Measurements from ENCODE around the gene TULP4. TPM values are rescaled to one million over a fixed set of nuclear protein-coding genes. Genes with fewer than 3 reads are reported as not detected.
"Not testable (repeated sequence)": the region's sequence is repeated elsewhere in the genome, so short reads cannot be mapped to it uniquely, and the experiment has no call there.

TULP4 gene
- total RNA-seq, 4 donors from 2014 or later, result 76.7 to 118 (median 95.7) TPM

DNA sequence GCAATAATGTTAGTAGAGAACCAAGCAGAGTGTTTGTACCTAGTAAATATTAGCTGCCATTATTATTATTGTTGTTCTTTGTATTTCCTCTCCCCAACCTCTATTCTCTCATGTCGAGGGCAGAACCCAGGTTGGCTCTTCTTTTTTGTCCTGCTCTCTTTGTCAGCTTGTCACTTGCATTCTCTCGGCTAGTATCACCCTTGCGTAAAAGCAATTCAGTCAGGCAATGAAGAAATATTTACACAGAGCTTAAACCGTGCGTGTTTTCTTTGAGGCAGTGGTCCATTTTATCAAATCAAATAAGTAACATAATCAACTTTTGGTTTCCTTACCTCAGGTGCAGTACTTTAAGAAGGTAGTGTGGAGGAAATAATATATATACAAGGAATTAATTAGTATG, 83.9 kb downstream of the TULP4 start:
- ATAC-seq (ENCODE audit: low FRiP score), result no peak
- no peak for DNase-seq (ENCODE audit: low spot score)
- TF ChIP-seq, protein P1, sequence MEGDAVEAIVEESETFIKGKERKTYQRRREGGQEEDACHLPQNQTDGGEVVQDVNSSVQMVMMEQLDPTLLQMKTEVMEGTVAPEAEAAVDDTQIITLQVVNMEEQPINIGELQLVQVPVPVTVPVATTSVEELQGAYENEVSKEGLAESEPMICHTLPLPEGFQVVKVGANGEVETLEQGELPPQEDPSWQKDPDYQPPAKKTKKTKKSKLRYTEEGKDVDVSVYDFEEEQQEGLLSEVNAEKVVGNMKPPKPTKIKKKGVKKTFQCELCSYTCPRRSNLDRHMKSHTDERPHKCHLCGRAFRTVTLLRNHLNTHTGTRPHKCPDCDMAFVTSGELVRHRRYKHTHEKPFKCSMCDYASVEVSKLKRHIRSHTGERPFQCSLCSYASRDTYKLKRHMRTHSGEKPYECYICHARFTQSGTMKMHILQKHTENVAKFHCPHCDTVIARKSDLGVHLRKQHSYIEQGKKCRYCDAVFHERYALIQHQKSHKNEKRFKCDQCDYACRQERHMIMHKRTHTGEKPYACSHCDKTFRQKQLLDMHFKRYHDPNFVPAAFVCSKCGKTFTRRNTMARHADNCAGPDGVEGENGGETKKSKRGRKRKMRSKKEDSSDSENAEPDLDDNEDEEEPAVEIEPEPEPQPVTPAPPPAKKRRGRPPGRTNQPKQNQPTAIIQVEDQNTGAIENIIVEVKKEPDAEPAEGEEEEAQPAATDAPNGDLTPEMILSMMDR (IDR thresholded peaks at IDR 0.05), result no peak

- DNase-seq (ENCODE audit: low spot score) (no peak), ATAC-seq (ENCODE audit: low FRiP score) (no peak)
- TF ChIP-seq, protein P1 (IDR thresholded peaks at IDR 0.05), result no peak
These were observed 85.3 kb downstream of the TULP4 start for GRCh38 chr6:158397578-158397977.

DNA sequence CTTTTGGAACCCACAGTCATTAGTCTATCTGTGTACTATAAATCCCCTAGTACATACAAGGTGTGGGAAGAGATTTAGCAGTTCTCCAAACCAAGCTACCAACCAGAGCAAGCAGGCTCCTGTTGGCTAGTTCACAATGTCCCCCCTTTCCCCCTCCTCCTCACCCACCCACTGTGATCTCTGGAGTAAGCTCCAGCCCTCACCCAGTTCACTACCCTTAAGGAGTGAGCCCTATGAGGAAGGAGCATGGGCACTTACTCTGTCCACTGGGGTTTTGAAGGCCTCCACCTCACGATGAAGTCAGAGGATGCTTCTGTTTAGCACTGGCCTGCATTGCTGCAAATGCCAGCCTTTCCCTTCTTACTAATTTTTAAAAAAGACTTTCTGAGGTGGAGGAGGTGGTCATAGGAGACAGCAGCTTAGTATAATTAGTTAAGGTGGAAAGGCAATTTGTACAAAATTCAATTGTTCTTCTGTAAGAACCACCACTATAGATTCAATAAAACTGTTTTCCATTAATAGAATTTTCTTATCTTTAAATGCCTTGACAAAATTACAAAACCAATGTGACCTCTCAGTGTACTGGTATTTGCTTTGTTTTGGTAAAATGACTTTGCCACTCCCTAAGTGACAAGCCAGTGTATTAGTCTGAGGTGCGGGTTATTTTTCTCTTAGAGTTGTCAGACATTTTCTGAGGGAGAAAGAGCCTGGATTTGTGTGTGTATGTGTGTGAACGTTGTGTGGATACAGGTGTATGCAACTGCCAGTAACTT, 86.2 kb downstream of the TULP4 start:
- TF ChIP-seq, protein P1 (IDR thresholded peaks at IDR 0.05), result no peak
- ATAC-seq (ENCODE audit: low FRiP score), result no peak
- DNase-seq (ENCODE audit: low spot score), result no peak

DNA sequence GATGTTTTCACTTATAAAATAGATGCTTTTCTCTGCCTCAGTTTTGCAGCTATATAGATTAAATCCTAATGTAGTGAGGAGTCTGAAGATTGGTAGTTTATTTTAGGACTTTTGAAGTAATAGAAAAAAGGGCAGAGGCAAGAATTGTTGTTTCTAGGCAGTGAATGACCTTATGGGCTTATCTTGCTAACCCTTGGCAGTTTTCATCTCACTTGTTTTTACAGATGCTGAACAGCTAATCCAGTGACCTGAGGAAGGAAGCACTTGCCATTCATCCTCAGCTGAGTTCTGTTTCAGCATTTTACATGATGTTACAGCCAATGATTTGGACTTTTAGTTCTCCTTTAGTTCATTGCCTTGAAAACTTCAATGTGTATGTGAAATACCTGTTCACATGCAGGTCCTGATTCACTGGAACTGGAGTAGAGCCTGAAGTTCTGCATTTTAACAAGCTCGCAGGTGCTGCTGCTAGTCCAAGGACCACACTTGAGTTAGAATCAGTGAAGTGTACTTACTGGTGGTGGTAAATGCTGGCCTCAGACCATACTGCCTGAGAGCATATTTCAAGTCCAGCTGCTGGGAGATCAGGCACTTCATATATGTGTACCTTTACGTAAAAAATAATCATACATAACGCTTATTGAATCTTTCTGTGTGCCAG, 86.9 kb downstream of the TULP4 start:
- ATAC-seq (ENCODE audit: low FRiP score), result no peak

DNA sequence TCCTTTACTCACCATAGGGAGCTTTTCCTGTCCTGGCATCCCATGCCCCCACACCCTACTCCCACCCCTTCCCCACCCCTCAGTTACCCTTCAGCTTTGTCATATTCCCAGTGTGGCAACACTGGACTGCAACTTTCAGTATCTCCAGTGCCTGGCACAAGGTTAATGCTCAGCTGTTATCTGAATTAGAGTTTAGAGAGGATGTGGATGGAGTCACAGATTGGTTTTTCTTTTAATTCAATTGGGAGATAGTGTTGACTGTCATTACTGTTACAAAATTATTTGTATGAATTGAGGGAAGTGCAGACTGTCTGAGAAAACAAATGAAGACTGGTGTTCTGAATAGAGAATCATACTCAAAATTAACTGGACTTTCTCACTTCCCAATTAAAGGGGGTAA, 89.9 kb downstream of the TULP4 start:
- ATAC-seq (ENCODE audit: low FRiP score) (no peak), DNase-seq (ENCODE audit: low spot score) (no peak)
- TF ChIP-seq, protein P1 (IDR thresholded peaks at IDR 0.05), result no peak

More for the DNA sequence above, 86.9 kb downstream of the TULP4 start:
- DNase-seq (ENCODE audit: low spot score), result no peak
- TF ChIP-seq, protein P1 (IDR thresholded peaks at IDR 0.05), result no peak

DNA sequence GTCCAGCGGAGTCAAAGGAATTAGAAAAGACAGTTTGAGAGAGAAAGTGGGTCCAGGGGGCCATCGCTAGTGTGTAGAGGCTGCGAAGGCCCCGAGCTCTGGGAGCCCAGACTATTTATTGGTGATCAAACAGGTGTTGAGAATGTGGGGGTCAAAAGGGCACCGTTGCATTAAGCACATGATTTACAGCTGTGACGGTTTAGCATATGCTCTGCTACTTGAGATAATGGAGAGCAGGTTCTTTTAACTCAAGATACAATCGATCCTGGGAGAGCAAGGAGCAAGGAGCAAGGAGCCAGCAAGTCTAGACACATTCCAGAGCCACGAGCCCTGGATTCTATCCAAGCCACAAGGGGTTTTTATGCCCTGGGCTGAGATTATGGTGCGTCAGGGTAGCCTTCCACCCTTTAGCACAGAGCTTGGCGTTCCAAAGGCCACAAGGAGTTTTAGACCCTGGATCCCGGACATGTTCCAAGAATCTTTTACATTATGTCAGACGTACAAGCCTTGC, 93.1 kb downstream of the TULP4 start:
- ATAC-seq (ENCODE audit: low FRiP score), result not testable (repeated sequence)

DNA sequence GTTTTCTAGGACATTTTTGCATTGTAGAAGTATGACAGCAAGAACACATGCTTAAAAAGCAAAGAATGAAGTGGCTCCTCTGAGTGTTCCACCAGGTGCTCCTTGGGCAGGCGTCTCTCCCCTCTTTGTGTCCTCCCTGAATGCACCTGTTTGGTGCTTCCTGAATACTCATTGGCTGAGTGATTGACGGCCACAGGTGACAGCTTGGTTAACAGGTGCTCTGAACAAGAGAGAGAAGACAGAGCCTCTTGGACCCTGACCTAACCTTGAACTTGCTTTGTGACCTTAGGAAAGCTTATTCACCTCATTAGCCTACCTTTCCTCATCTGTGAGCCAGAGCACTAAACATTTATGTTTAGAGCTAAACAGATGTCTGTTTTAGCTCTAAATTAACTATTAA, 93.7 kb downstream of the TULP4 start:
- no peak for ATAC-seq (ENCODE audit: low FRiP score)
- TF ChIP-seq, protein P1 (IDR thresholded peaks at IDR 0.05), result no peak
- DNase-seq (ENCODE audit: low spot score), result no peak

More for the DNA sequence above, 93.1 kb downstream of the TULP4 start:
- not testable (repeated sequence) for DNase-seq (ENCODE audit: low spot score)

All from omental fat pad (tissue), 4 donors.